GM23338 (cell line): ENCODE results near the gene TRMT11. TPM values are rescaled to one million over a fixed set of nuclear protein-coding genes. Genes with fewer than 3 reads are reported as not detected.

ENCODE experiments used
- ATAC-seq: fragments of 200-7000 bp; cut with Tn5 transposase; 3 replicates; pipeline ENCODE4 v1.9.1; 2020
- DNase-seq: peaks from one replicate; pipeline ENCODE4 v3.0.0-alpha.2; 2015; ENCODE audit warnings: low spot score
- H2AFZ ChIP-seq: fragments of 200-600 bp; sonication (generic); 2 replicates; pipeline ENCODE4 v1.8.0; 2016; ENCODE audit warnings: antibody characterized with exemption, mild to moderate bottlenecking, moderate library complexity
- H3F3A ChIP-seq: fragments of 200-600 bp; sonication (generic); replicated peaks from 2 replicates; pipeline ENCODE4 v1.8.0; 2017; ENCODE audit warnings: antibody characterized with exemption, mixed run types, low read depth
- H3K27ac ChIP-seq: fragments of 200-600 bp; sonication (generic); 2 replicates; pipeline ENCODE4 v1.6.1; 2016; ENCODE audit warnings: low read depth
- H3K27me3 ChIP-seq: fragments of 200-600 bp; sonication (generic); 2 replicates; pipeline ENCODE4 v1.8.0; 2016; ENCODE audit warnings: mild to moderate bottlenecking, mixed run types, moderate library complexity; ENCODE audit not compliant: insufficient read depth
- H3K36me3 ChIP-seq: fragments of 200-600 bp; sonication (generic); 2 replicates; pipeline ENCODE4 v1.8.0; 2016; ENCODE audit warnings: mild to moderate bottlenecking; ENCODE audit not compliant: insufficient read depth
- H3K4me1 ChIP-seq: fragments of 200-600 bp; sonication (generic); 2 replicates; pipeline ENCODE4 v1.8.0; 2016; ENCODE audit warnings: mild to moderate bottlenecking, moderate library complexity; ENCODE audit not compliant: insufficient read depth
- H3K4me2 ChIP-seq: fragments of 200-600 bp; sonication (generic); 2 replicates; pipeline ENCODE4 v1.7.1; 2017; ENCODE audit warnings: mixed run types
- H3K4me3 ChIP-seq: fragments of 200-600 bp; sonication (generic); 2 replicates; pipeline ENCODE4 v1.6.1; 2016; ENCODE audit warnings: mixed run types
- H3K79me2 ChIP-seq: fragments of 200-600 bp; sonication (generic); replicated peaks from 2 replicates; pipeline ENCODE4 v1.8.0; 2017; ENCODE audit warnings: mild to moderate bottlenecking; ENCODE audit not compliant: insufficient read depth
- H3K9me2 ChIP-seq: fragments of 200-600 bp; sonication (generic); 2 replicates; pipeline ENCODE4 v1.8.0; 2017; ENCODE audit not compliant: insufficient read depth
- H4K20me1 ChIP-seq: fragments of 200-600 bp; sonication (generic); replicated peaks from 2 replicates; pipeline ENCODE4 v1.8.0; 2017; ENCODE audit warnings: mild to moderate bottlenecking; ENCODE audit not compliant: insufficient read depth
- H3K27ac Mint-ChIP-seq: 2 replicates; pipeline ENCODE4 v1.8.0; 2020; ENCODE audit warnings: inconsistent platforms, mild to moderate bottlenecking, moderate library complexity, mixed read lengths
- H3K27me3 Mint-ChIP-seq: 3 replicates; pipeline ENCODE4 v1.8.0; 2022; ENCODE audit warnings: low read depth, mild to moderate bottlenecking, moderate library complexity, mixed read lengths, inconsistent platforms; ENCODE audit not compliant: insufficient read depth, poor library complexity
- H3K36me3 Mint-ChIP-seq: 3 replicates; pipeline ENCODE4 v1.8.0; 2021; ENCODE audit warnings: low read depth, mild to moderate bottlenecking, inconsistent platforms, moderate library complexity, mixed read lengths
- H3K4me1 Mint-ChIP-seq: 3 replicates; pipeline ENCODE4 v1.8.0; 2020; ENCODE audit warnings: mild to moderate bottlenecking, inconsistent platforms, mixed read lengths
- H3K4me3 Mint-ChIP-seq: 3 replicates; pipeline ENCODE4 v1.8.0; 2021; ENCODE audit warnings: moderate library complexity, mild to moderate bottlenecking, inconsistent platforms, mixed read lengths
- H3K9me3 Mint-ChIP-seq: 3 replicates; pipeline ENCODE4 v1.8.0; 2020; ENCODE audit warnings: moderate library complexity, mild to moderate bottlenecking, inconsistent platforms, mixed read lengths
- CTCF ChIP-seq, 2 experiments: fragments of 200-600 bp in 1 of 2; sonication (generic) in 1 of 2; conservative IDR thresholded peaks; 2 replicates each; pipeline versions ENCODE4 v1.5.1 to v1.6.1; 2016 to 2017; ENCODE audit warnings: antibody characterized with exemption in 2 of 2, low read depth in 2 of 2, mild to moderate bottlenecking in 2 of 2, moderate library complexity in 1 of 2
- EZH2 ChIP-seq: fragments of 200-600 bp; sonication (generic); IDR thresholded peaks from one replicate; pipeline ENCODE4 v1.8.0; 2017; ENCODE audit warnings: antibody characterized with exemption, mild to moderate bottlenecking, low read depth; ENCODE audit not compliant: unreplicated experiment
- EZH2phosphoT487 ChIP-seq: fragments of 200-600 bp; sonication (generic); IDR thresholded peaks from one replicate; pipeline ENCODE4 v1.8.1; 2018; ENCODE audit warnings: antibody characterized with exemption; ENCODE audit not compliant: unreplicated experiment
- JUNB ChIP-seq: IDR thresholded peaks from one replicate; pipeline ENCODE4 v1.6.1; 2016; ENCODE audit warnings: antibody characterized with exemption; ENCODE audit not compliant: unreplicated experiment
- NANOG ChIP-seq: IDR thresholded peaks from 2 replicates; pipeline ENCODE4 v1.6.1; 2016; ENCODE audit warnings: antibody characterized with exemption, borderline replicate concordance
- POLR2AphosphoS5 ChIP-seq: IDR thresholded peaks from 2 replicates; pipeline ENCODE4 v1.6.1; 2016; ENCODE audit warnings: antibody characterized with exemption, low read depth
- REST ChIP-seq: IDR thresholded peaks from one replicate; pipeline ENCODE4 v1.6.1; 2018; ENCODE audit warnings: antibody characterized with exemption; ENCODE audit not compliant: unreplicated experiment
- STAT1 ChIP-seq: IDR thresholded peaks from one replicate; pipeline ENCODE4 v1.6.1; 2016; ENCODE audit warnings: antibody characterized with exemption; ENCODE audit not compliant: unreplicated experiment
- ZNF114 ChIP-seq: fragments of 250-450 bp; sonication (Bioruptor Pico); IDR thresholded peaks from 2 replicates; pipeline ENCODE4 v1.5.0; 2020; ENCODE audit warnings: mild to moderate bottlenecking, moderate library complexity
- ZNF331 ChIP-seq: fragments of 250-450 bp; sonication (Bioruptor Pico); IDR thresholded peaks from 2 replicates; pipeline ENCODE4 v1.5.0; 2020; ENCODE audit warnings: low read depth, mild to moderate bottlenecking, moderate library complexity
- ZNF462 ChIP-seq: fragments of 250-450 bp; sonication (Bioruptor Pico); IDR thresholded peaks from 2 replicates; pipeline ENCODE4 v1.5.0; 2020; ENCODE audit warnings: mild to moderate bottlenecking, moderate library complexity
- polyA plus RNA-seq: library from polyadenylated mRNA; unstranded; fragments of >200 nt; fragmentation: Nextera tagmentation; extraction: Ambion mirVana; gene quantifications from 2 replicates; pipeline ENCODE4 v1.2.1, GENCODE V29; 2016
- total RNA-seq: library from RNA; depleted of rRNA; stranded (reverse); fragments of >200 nt; shearing (Covaris generic); gene quantifications from 2 replicates; pipeline ENCODE4 v1.2.3, GENCODE V29; 2014
- TF ChIP-seq, protein P1 (sequence below): IDR thresholded peaks from 2 replicates; pipeline ENCODE4 v1.6.1; 2016; ENCODE audit warnings: antibody characterized with exemption

The TRMT11 gene
- total and polyA plus RNA-seq, 2 experiments from 2014 or later: 49.5 to 50.9 TPM

GRCh38 chr6:126040826-126041225 lies 54.5 kb downstream of the TRMT11 start:
- Mint-ChIP-seq H3K4me3 (no peak overlapping the region), H3K27ac (peak overlapping the region; percentile 46; the same call in 1 of the 2 replicates), H3K4me1 (no peaks in the 10 kb centered on the region; the same call in 2 of the 3 replicates), H3K9me3 (peaks cover 10% of the 10 kb centered on the region; the same call in 2 of the 3 replicates), H3K36me3 (peaks cover 57% of the 10 kb centered on the region), H3K27me3 (no peaks in the 10 kb centered on the region)
- Histone ChIP-seq H3K27me3 (no peaks in the 10 kb centered on the region), H3K4me1 (no peaks in the 10 kb centered on the region), H3K79me2 (peaks cover 5% of the 10 kb centered on the region; the same call in 1 of the 2 replicates), H3K4me2 (no peak overlapping the region), H4K20me1 (no peaks in the 10 kb centered on the region; the same call in 1 of the 2 replicates), H2AFZ (no peak overlapping the region), H3K36me3 (peaks cover 4% of the 10 kb centered on the region), H3F3A (no peaks in the 10 kb centered on the region), H3K9me2 (0 out of 2 replicates have a peak, but pooled peaks cover 3% of the 10 kb centered on the region), H3K4me3 (no peak overlapping the region), H3K27ac (no peak overlapping the region)
- DNase-seq (no peak), ATAC-seq (no peak)
- no peak for TF ChIP-seq ZNF462
- no peak for TF ChIP-seq EZH2phosphoT487
- no peak for TF ChIP-seq POLR2AphosphoS5
- TF ChIP-seq EZH2: no peak
- TF ChIP-seq ZNF331: no peak
- TF ChIP-seq, protein P1, sequence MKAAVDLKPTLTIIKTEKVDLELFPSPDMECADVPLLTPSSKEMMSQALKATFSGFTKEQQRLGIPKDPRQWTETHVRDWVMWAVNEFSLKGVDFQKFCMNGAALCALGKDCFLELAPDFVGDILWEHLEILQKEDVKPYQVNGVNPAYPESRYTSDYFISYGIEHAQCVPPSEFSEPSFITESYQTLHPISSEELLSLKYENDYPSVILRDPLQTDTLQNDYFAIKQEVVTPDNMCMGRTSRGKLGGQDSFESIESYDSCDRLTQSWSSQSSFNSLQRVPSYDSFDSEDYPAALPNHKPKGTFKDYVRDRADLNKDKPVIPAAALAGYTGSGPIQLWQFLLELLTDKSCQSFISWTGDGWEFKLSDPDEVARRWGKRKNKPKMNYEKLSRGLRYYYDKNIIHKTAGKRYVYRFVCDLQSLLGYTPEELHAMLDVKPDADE: no peak
- TF ChIP-seq NANOG: no peak
- TF ChIP-seq JUNB: no peak
- TF ChIP-seq CTCF (conservative IDR thresholded peaks at IDR 0.05; ENCODE audit: low read depth in 2 of 2): no peak
- no peak for TF ChIP-seq REST
- TF ChIP-seq ZNF114 (CRISPR knock-in tag): no peak
- TF ChIP-seq STAT1: no peak
